Mammary epithelial cell (primary cell): ENCODE measurements around the gene RPL35A.
"Not testable (repeated sequence)": the region's sequence is repeated elsewhere in the genome, so short reads cannot be mapped to it uniquely, and the experiment has no call there.

ENCODE experiments used
- CTCF ChIP-seq, 2 donors: IDR thresholded peaks in 1 of 2; conservative IDR thresholded peaks in 1 of 2; 2 replicates each; pipeline ENCODE4 v1.5.1; 2011 to 2012; ENCODE audit warnings: inconsistent platforms in 2 of 2, low read length in 2 of 2, mild to moderate bottlenecking in 2 of 2, control low read depth in 1 of 2, low read depth in 1 of 2; ENCODE audit not compliant: insufficient read depth in 1 of 2; ENCODE audit errors: extremely low read depth in 1 of 2
- EZH2 ChIP-seq: IDR thresholded peaks from 2 replicates; pipeline ENCODE4 v1.6.1; 2012; ENCODE audit warnings: low read length, inconsistent platforms, borderline replicate concordance

GRCh38 chr3:197908550-197908949 is 41.4 kb upstream of the RPL35A start:
- not testable (repeated sequence) for TF ChIP-seq CTCF (conservative IDR thresholded peaks at IDR 0.05 in 1 of 2, IDR thresholded peaks at IDR 0.05 in 1 of 2; ENCODE audit: extremely low read depth in 1 of 2, insufficient read depth in 1 of 2, low read depth in 1 of 2, low read length in 2 of 2); EZH2
